HCEC 1CT (cell line): ENCODE results near the gene ANAPC5.
"Not testable (repeated sequence)": the region's sequence is repeated elsewhere in the genome, so short reads cannot be mapped to it uniquely, and the experiment has no call there.

Experiments used
- DNase-seq: peaks from one replicate; pipeline ENCODE4 v3.0.0-alpha.2; 2017

The ANAPC5 gene

DNA sequence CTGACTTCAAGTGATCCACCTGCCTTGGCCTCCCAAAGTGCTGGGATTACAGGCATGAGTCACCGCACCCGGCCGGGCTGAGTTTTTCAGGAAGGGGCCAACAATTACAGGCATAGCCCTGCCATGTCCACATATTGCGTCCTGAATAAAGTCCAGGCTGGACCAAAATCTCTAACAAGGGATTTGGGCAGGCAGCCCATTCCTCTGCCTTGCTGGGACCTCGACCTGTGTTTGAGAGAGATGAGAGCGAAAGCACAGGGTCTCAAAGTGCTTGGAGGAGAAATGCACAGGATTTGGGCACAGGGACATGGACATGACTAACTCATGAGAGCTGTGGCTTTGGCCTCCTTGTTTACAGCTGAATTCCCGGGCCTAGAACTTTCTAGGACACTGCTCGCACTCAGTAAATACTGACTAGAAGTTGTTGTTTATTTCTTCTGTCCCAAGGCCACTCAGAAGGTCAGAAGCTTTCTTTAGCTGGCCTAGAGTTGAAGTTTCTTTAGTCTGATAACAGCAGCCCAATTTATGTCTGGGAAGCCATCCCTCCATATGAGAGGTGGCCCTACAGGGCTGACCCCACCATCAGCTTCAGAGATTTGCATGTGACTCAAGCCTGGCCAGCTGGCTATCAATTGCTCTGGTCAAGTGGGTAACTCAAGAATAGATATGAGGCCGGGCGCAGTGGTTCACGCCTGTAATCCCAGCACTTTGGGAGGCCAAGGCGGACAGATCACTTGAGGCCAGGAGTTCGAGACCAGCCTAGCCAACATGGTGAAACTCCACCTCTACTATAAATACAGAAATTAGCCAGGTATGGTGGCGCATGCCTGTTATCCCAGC, 67.4 kb downstream of the ANAPC5 start:
- DNase-seq: no peak

DNA sequence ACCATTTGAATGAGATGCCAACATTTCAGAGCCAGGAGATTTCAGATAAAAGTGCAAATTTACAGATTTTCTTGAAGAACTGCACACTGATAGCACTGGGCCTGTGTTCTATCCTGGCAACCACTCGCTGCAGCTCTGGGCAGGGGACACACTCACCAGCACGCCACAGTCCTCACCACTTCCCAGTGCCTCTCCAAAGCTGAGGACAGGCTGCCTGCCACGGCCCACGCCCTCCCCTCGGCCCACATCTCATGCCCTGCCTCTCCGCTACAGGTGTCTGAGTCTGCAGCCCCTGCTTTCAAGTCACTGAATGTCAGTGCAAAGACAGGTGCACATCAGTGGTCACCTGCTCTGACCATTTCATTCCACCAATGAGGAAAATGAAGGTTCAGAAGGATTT, 68.4 kb downstream of the ANAPC5 start:
- DNase-seq: no peak

DNA sequence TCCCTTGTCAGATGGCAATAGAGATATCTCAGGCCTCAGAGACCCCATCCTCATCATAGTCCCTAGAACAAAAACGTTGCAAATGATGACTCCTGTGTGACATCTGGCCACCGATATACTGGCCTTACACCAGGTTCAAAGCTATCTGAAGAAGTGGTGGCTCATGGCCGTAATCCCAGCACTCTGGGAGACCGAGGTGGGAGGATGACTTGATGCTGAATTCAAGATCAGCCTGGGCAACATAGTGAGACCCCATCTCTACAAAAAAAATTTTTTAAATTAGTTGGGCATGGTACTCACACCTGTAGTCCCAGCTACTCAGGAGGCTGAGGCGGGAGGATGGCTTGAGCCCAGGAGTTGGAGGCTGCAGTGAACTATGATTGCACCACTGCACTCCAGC, 68.8 kb downstream of the ANAPC5 start:
- no peak for DNase-seq

DNA sequence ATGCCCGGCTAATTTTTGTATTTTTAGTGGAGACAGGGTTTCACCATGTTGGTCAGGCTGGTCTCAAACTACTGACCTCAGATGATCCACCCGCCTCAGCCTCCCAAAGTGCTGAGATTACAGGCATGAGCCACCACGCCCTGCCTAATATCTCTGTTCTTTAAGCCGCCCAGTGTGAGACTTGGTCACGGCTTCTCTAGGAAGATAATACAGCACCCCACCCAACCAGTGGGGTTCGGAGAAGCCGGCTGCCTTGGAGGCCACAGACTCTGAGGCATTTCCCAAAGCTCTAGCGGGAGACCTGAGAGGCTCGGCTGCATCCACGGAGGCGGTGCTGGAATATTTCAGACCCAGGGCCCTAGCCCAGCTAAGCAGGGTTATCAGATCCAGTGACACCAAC, 69.3 kb downstream of the ANAPC5 start:
- DNase-seq: not testable (repeated sequence)

DNA sequence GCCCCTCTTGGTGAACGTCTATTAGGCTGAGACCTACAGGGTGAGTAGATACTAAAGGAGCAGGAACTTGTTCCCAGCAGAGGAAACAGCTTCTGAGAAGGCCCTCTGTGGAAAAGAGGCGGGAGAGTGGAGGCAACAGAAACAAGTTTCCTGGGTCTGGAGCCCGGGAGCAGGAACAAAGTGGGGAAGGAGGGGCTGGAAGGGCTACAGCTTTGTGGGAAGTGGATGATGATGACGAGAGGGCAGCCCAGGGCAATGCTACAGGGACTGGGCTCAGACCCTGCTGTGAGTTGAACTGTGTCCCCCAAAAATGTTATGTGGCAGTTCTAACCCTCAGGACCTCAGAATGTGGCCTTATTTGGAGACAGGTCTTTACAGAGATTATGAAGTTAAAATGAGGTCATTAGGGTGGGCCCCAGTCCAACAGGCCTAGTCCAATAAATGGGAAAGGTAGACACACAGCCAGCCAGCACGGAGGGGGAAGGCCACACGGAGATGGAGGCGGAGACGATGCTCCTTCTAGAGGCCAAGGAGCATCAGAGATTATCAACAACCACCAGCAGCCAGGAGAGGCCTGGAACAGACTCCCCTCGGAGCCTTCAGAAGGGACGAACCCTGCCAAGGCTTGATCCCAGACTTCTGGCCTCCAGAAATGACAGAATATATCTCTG, 70.0 kb downstream of the ANAPC5 start:
- no peak for DNase-seq

DNA sequence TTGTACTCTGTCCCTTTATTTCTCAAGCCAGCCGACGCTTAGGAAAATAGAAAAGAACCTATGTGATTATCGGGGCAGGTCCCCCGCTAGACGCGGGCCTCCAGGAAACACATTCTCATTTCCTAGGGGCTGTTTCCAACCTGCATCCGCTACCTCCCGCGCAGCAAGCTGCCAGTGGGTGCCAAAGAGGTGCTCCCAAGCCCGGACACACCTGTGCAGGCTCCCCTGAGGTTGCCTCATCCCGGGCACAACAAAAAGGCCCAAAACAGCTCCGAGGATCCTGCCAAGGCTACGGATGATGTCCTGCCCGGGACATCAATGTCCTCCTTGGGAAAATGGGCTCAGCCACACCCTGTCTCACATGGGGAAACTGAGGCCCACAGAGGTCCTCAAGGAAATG, 71.1 kb downstream of the ANAPC5 start:
- not testable (repeated sequence) for DNase-seq

DNA sequence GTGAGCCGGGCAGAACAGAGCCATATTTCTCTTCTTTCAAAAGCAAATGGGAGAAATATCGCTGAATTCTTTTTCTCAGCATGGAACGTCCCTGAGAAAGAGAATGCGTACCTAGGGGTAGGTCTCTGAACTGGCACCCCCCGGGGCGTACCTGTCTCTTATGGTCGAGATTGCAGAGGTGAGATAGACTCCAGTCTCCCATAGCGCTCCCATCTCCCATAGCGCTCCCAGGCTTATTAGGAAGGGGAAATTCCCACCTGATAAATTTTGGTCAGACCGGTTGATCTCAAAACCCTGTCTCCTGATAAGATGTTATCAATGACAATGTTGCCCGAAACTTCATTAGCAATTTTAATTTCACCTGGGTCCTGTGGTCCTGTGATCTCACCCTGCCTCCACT, 71.7 kb downstream of the ANAPC5 start:
- DNase-seq: not testable (repeated sequence)

DNA sequence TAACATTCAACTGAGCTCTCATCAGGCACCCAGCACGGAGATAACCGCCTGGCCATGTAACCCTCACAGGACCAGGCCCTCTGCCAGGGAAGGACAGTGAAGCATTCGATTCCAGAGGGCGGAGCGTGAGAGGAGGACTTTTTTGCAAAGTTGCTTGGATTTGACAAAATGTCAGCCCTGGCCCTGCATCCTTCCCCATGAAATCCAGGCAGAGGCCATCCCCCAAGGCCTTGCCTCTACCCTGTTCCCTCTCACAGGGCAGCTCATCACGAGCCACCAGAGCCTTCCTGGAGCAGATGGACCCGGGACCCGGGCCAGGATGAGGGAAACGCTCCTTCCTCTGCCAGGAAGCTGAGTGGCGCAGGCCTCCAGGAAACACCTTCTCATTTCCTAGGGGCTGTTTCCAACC, 72.7 kb downstream of the ANAPC5 start:
- DNase-seq: no peak

DNA sequence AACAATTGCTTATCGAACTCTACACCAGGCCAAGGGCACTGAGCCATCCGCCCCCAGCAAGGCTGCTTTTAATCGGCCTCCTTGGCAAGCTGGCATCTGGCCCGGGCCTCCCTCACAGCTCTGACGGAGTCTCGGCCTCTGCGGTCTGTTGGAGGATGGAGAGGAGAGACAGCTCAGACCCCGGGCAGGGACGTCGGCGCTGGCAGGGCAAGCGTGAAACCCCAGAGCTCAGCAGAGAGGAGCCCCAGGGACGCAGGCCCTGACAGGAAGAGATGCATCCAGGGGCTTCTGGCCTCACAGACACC, 73.2 kb downstream of the ANAPC5 start:
- no peak for DNase-seq

DNA sequence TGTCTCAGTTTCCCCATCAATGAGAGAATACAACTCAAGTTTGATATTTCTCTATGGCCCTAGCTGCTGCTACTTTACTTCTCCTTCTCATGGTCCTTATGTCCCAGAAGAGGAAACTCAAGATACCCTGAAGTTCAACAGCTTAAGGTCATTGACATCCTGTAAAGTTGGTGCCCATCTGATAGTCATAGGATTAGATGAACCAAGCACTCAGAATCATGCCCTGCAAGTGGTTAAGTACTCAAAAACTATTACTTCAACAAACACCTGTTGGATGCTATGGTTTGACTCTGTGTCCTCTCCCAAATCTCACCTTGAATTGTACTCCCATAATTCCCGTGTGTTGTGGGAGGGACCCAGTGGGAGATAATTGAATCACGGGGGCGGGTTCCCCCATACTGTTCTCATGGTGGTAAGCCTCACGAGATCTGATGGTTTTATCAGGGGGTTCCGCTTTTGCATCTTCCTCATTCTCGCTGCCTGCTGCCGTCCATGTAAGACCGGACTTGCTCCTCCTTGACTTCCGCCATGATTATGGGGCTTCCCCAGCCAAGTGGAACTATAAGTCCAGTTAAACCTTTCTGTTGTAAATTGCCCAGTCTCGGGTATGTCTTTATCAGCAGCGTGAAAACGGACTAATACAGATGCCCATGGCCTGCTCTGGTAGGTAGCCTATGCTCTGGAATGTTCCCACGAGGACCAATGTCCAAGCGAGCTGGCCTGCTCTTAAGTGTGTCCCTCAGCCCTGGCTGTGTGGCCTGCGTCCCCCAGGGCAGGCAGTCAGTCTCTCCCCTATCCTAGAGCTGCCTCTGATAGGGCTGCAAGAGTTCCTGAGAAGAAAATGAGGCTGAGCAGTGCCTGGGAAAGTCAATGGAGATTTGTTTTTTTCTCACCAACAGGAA, 73.8 kb downstream of the ANAPC5 start:
- no peak for DNase-seq

DNA sequence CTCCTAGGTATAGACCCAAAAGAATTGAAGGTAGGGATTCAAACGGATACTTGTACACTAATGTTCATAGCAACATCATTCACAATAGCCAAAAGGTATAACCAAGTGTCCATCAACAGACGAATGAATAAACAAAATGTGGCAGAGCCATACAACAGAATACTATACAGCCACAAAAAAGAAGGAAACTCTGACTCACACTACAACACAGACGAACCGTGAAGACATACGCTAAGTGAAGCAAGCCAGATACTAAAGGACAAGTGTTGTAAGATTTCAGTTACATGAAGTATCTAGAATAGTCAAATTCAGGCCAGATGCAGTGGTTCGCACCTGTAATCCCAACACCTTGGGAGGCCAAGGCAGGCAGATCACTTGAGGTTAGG, 74.8 kb downstream of the ANAPC5 start:
- DNase-seq: no peak

DNA sequence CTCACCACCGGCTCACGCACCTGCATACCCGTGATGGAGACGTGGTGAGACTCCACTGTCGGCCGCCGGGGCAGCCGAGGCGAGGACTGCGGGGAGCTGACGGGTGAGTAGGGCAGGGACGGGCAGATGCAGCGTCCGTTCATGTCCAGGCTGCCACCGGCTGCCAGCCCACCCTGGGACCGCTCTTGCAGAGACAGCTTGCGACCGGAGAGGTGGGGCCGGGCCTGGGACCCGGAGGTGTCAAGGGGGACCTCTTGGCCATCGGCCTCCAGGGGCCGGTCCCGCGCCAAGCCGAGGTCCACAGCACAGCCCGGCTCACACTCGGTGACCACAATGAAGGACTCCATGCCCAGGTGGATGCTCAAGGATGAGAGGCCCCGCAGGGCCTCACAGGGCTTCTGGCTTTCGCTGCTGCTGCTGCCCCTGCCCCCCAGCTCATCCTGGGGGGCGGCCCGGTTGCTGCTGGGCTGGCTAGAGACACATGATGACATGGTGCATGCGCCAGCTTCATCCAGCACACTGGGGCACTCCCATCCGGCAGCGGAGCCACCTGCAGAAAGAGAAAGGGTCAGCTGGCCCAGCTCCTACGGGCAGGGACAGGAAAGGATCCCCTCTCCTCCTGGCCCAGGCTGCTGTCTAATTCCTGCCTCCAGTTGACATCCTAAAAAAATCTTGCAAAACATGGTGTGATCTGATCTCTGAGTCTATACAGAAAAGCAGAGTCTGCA, 78.0 kb downstream of the ANAPC5 start:
- no peak for DNase-seq

DNA sequence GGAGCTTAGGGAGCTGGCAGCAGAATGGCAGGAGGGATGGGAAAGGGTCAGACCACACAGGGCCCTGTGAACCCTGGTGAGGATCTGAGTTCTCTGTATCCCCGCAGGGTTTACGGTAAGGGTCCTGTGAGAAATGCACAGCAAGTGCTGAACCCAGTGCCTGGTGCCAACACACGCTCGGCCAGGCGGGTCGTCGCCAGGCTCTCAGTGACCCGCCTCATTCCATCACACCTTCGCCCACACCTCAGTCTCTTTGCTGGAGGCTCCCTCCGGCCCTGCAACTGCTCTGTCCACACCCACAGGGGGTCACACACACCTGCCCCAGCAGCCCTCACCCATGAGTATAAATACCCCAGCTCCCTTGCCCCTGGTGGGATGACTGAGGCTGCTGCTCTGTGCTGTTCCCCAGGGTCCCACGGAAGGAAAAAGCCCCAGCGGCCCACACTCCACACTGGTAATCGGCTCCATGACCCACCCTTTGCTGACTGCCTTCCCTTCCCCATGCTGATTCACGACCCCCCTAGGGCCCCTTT, 78.8 kb downstream of the ANAPC5 start:
- no peak for DNase-seq

DNA sequence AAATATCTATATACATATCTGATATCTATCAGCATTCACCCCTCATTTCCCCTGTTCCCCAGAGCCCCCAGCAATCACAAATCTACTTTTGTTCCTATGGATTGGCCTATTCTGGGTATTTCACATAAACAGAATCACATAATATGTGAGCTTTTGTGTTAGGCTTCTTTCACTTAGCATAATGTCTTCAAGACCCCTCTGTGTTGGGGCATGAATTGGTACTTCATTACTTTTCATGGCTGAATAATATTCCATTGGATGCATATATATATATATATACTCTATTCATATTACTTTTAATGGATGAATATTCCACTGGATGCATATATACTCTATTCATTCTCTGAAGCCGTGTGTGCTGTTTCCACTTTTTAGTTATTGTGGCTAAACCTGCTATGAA, 84.4 kb downstream of the ANAPC5 start:
- no peak for DNase-seq

DNA sequence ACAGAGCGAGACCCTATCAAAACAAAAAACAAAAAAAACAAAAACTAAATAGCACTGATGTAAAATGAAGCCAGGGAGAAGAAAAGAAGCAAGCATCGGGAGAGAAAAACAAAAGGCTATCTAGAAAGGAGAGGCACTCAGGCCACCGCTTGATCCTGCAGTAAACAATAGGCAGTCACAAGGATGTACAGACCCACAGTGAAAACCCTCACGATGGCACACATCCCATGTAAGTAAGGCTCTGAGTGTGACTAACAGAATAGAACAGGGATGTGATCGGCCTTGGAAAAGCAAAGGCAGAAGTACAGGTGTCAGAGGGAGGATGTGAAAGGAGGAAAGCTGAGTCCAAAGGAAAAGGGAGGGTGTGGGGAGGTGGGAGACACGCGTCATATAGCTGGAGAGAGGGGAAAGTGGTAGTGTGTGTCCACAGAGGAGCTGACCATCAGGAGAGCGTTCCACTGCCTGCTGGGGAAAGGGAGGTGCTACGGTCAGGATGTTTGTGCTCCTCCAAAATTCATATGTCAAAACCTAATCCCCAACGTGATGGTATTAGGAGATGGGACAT, 87.2 kb downstream of the ANAPC5 start:
- DNase-seq: no peak

DNA sequence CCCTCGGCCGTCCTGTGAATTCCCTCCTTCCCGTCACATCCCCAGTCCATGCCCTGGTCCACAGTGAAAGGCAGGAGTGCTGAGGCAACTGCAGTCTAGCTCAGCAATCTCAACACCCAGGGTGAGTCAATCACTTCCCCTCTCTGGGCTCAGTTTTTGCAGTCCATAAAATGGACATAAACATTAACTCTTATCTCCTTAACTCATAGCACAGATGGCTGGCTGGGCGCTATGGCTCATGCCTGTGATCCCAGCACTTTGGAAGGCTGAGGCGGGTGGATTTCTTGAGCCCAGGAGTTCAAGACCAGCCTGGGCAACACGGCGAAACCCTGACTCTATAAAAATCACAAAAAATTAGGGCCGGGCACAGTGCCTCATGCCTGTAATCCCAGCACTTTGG, 88.1 kb downstream of the ANAPC5 start:
- DNase-seq: no peak

DNA sequence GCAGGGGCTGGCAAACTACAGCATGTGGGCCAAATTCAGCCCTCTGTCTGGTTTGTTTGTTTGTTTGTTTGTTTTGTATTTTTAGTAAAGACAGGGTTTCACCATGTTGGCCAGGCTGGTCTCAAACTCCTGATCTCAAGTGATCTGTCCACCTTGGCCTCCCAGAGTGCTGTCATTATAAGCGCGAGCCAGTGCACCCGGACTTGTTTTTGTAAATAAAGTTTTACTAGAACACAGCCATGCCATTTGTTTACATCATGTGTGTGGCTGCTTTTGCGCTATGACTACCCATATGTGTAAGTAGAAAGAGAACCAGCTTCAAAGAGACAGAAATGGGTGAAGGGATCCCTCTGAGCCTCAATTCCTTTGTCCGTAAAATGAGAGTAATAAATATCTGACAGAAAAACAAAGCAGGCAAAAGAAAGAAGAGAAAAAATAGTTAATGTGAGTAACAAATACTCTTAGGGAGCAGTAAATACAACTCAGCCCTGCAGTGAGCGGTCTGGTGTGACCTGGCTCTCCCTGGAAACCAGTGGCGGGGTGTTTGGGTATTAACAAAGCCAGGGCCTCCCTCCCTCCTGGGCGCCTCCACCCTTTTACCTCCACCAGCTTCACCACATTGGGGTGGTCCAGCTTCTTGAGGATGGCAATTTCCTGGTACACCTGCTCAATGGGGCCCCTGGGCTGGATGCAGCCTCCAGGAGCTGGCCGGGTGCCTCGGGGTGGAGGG, 88.8 kb downstream of the ANAPC5 start:
- no peak for DNase-seq

DNA sequence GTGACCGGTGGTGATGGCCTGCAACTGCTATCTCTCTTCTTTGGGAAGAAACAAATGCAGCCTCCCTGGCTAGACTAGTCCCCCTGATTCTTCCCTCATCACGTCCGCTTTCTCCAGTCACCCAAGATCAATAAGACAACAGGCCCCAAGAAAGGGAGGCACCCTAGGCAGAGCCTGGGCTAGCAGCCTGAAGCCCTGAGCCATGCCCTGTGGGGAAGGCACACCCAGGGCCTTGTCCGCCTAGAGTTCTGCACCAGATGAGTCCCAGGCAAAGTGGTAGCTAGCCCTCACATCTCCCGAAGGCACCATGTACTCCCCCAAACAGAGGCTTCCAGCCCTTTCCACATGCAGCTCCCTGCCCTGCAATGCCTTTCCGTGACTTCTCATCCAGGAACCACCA, 90.8 kb downstream of the ANAPC5 start:
- DNase-seq: no peak

DNA sequence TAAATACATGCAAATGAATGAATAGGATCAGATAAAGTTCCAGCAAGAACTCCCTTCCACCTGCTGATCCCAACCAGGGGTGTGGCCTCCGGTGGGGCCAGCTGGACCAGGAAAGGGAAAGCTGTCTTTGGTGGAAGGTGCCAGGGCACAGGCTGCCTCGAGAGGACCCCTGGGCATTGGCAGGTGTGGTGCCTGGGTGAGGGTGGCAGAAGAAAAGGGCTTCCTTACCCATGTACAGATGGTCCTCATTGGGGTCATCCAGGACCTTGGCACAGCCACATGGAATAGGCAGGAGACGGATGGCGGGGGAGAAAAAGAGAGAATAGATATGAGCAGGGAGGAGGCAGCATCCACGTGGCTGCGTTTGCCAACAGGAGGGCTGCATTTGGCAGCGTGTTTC, 92.1 kb downstream of the ANAPC5 start:
- DNase-seq: no peak

DNA sequence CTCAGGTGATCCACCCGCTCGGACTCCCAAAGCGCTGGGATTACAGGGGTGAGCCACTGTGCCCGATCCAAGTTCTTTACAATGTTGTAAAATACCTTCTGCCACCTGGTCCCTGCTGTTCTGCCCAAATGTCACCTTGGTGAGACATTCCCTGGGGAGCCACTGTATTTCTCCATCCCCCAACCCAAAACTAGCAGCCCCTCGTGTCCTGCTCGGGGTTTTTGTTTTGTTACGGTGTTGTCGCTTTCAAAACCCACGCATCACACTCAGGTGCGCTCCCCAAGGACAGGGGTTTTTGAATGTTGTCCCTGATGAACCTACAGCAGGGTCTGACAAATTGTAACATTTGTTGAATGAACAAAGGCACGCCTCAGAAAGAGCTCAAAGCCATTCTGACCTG, 93.1 kb downstream of the ANAPC5 start:
- no peak for DNase-seq
